Stimulated activated CD8-positive, alpha-beta memory T cell treated with anti-CD3 and anti-CD28 coated beads, Interleukin-4, amount 100 ng/mL, for 48 hours (primary cell): ENCODE data around the gene RYR2.

Experiments used
- DNase-seq: peaks from one replicate; pipeline ENCODE4 v3.0.0-alpha.2; 2020

RYR2 gene

DNA sequence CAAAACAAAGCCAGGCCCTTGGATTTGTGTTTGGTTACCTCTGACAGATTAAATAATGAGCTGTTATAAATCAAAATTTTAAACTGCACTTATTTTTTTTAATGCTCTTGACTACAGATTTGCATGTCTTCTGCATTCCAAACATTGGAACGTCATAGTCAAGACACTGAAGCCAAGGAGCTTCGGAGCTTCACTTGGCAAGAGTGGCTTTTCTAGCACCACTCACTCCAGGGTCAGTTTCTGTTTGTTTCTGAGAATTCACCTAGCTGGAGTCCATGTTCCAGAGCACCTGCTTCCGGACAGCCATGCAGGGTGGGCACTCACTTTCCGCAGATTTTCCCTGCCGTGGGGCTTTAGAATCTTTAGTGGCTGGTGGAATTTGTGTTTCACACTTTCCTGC is 645.8 kb downstream of the RYR2 start:
- no peak for DNase-seq

DNA sequence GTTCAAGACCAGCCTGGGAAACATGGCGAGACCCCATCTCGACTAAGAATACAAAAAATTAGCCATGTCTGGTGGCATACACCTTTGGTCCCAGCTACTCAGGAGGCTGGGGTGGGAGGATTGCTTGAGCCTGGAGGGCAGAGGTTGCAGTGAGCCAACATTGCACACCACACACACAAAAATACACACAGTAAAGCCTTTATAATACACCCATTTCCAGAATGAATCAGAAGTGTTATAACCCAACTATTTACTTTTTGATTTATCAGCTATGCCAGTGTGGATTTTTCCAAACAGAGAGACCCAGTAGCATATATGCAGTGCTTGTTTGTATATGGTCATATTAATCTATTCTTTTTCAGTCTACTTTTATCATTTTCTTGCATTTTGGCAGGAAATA is 648.7 kb downstream of the RYR2 start:
- no peak for DNase-seq

DNA sequence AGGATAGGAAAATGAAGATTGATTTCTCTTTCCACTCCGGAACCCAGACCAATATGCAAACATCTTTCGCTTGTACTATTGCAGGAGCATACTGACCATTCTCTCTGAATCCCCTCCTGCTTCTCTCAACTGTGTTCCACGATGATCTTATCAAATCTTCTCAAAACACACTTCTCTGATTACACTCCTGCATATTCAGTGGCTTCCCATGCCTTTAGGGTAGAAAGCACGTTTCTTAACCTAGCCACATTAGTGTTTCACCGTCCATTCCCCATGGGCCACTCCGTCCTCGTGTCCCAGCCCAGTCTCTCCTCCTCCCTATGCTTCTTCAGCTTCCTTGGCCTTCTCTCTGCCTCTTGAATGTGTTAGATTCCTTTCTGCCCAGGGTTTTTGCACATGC is 650.3 kb downstream of the RYR2 start:
- no peak for DNase-seq

DNA sequence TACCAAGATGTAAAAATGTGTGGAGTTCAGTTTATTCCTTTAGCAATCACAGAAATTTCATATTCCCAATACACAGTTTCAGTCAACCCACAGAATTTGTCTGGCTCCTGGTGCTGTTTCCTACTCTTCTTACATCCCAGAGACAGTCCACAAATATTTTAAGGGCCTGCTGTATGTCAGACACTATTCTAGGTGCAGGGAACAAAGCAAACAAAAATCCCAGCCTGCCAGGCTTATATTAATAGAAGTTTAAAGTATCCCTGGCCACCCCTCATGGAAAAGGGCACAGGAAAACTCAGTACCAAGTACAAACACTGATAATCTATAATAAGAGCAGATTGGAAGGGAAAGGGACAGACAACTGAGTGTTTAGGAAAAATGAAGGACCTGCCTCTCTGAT is 653.9 kb downstream of the RYR2 start:
- no peak for DNase-seq

DNA sequence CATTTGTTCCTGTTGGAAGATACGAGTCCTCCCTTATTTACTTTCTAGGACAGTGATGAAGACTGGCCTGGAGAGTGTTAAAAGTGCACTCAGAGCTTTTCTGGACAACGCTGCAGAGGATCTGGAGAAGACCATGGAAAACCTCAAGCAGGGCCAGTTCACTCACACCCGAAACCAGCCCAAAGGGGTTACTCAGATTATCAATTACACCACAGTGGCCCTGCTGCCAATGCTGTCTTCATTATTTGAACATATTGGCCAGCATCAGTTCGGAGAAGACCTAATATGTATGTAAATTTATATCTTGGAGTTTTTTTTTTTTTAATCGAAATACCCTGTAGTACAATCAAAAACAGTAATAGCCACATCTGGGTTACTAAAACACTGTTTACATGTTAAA is 658.2 kb downstream of the RYR2 start:
- DNase-seq, result no peak

DNA sequence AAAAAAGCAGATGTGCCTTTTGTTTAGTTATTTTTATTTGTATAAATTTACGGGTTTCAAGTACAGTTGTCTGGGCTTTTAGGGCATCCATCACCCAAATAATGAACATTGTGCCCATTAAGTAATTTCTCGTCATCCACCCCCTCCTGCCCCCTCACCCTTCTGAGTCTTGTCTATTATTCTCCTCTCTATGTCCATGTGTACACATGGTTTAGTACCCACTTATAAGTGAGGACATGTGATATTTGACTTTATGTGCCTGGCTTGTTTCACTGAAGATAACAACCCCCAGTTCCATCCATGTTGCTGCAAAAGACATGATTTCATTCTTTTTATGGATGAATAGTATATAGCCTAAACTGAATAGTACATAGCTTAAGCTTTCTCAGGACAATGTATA is 659.5 kb downstream of the RYR2 start:
- DNase-seq, result no peak

DNA sequence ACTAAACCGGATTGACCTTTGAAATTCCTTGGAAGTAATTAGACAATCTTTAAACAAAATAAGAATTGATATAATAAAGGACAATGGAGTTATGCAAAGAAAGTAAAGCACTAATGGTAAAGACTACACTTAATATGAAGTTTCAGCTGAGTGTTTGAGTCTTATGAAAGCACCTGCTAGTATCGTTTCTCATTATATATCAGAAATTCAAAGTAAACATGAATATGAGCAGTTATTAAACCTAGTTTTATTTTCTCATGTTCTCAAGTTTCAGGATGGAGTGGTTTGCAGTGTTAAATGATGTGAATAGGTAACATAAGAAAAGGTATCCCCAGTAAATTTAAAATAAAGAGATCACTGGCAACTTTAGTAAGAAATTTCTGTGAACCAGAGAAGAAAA is 660.2 kb downstream of the RYR2 start:
- no peak for DNase-seq

DNA sequence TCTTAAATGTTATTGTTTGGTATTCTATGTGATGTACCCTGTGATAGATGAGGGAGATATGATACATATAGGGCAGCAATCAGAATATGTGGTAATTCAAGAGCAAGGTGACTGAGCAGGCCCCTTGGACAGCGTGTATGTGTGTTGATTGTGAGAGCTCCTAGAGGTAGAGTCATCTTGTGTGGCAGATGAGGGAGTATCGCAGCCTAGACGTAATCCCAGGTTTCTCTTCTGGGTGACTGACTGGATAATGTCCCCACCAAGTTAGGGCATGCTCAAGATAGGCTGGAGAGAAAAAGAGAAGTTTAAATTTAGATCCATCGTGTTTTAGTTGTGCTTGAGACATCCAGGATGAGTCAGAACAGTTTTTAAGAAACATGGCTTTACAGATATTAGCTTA is 663.5 kb downstream of the RYR2 start:
- DNase-seq, result no peak

DNA sequence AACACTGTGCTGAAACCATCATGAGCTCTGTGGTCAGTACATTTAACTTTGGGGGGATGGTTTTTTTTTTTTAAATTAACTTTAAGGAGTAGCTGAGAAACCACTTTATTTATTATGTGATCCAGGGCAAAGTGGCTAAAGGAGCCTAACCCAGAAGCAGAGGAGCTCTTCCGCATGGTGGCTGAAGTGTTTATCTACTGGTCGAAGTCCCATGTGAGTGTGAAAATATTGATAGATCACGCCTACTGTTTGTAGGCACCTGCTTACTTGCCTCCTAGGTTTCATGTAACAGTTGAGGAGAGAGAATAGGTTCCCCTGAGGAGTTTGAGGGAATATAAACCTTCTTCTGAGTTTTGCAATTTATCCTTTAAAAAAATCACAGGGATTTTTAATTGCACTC is 667.4 kb downstream of the RYR2 start:
- no peak for DNase-seq

DNA sequence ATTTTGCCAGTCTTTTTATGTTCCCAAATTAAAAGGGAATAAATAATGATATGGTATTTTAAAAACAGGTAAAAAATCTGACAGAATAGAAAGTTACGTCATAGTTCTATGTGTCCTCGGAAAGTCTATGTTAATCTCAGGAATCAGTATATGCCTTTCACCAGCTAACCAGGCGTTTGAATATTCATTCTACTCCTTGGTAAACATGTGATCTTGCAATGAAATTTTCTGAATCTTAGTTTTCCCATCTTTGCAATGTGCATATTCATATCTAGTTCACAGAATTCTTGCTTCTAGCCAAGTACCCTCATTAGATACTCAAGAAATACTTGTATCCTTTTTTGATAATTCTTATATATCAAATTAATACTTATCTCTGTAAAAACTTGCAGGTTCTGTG is 669.3 kb downstream of the RYR2 start:
- no peak for DNase-seq

DNA sequence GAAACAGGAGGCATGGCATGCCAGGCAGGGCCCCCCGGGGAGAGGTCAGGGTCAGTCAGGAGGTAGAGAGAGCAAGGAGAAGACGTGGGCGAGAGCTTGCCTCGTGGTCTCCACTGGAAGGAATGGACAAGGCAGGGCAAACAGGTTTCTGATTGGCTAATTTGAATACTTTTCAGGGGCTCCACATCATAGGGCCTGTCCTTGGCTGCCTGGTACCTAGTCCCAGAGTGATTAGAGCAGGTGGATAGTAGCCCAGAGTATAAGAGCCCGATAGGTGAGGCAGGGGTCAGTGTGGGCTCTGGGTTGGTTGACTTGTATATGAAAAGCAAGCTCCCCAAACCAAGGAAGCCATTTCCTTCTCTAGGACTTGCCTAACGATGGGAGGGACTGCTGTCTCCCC is 670.1 kb downstream of the RYR2 start:
- DNase-seq, result no peak

DNA sequence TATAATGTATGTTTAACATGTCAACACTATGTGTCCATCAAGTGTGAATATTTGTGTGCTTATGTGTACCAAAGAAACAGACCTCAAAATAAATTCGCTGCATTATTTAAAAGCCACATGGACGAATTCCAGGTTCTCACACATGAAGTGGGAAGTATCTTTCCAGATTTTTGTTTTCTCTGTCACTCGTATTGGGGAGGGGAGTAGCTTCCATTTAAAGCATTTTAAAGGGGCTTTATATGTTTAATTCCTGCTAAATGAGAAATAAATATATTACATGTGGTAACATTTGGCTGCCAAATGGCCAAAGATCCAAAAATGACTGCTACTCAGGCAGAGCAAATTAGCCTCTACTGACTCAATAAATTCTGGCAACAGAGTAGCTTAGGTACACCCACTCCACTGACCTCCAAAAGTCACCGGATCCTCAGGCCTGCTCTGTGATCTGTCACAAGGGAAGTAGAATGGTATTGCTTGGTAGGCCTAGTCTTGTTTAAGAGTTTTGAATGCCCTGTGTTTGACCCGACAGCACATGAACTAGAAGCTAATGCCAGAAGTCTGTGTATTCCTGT is 670.7 kb downstream of the RYR2 start:
- no peak for DNase-seq

DNA sequence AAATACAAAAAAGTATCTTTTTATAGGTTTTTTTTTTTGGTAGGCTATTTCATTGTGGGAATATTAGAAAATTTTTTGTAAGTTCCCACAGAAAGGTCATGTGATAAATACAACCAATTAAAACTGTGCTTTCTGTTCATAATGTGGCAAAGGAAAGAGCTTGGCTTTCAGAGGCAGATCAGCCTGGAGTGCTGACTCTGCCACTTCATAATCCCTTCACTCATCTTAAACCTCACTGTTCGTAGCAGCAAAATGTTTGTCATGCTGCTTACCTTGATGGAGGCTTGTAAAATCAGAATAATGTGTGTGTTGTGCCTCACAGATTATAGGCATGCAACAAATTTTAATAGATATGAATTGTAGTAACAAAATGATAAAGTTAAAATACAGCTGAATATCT is 671.9 kb downstream of the RYR2 start:
- no peak for DNase-seq

DNA sequence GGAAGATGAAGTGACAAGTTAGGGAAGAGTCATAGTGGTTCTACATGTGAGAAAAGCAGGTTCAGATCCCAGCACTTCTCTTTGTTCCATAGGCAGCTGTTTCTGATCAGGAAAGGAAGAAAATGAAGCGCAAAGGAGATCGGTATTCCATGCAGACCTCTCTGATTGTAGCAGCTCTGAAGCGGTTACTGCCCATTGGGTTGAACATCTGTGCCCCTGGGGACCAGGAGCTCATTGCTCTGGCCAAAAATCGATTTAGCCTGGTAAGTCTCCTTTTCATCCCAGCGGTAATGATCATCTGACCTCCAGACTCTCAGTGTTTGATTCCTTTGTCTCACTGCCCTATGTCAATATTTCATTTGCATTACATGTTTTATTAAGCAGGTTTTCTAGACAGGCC is 675.1 kb downstream of the RYR2 start:
- no peak for DNase-seq

DNA sequence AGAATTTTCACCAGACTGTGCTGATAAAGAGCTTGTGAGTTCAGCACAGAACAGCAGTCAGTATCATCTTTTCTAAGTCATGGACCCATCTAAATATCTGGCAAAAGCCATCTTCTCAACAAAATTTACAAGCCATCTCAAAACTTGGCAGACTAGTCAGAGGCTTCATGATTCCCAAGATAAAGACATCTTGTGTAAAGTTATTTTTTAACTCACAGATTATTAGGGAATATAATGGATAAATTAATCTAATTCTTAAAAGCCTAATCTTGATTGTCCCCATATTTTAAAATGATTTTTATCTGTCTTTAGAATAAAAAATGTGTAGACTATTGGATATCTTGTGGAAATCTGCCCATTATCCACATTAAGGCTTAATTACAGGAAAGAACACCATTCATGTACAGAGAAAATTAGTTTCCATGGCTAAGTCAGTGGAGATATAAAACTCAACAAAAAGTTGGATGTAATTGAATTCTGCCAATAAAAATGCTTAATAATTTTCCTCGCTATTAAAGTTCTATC is 688.9 kb downstream of the RYR2 start:
- DNase-seq, result no peak

DNA sequence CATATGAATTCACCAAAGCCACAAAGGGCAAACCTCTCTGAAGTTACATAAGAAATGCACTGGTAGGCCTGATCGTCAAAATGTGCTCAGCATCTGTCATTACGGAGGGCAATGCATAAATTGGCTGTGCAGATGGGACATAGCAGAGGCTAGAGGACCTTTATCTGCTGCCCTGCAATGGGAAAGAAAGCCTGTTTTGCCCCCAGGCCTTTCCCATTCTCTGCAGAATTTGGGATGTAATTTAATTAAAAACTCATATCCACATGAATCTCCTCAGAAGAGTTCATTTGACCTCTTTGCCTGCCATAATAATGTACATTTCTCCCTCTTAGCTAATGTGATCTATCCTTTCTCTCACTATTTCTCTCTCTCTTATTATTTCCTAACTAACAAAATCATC is 690.7 kb downstream of the RYR2 start:
- DNase-seq, result no peak

DNA sequence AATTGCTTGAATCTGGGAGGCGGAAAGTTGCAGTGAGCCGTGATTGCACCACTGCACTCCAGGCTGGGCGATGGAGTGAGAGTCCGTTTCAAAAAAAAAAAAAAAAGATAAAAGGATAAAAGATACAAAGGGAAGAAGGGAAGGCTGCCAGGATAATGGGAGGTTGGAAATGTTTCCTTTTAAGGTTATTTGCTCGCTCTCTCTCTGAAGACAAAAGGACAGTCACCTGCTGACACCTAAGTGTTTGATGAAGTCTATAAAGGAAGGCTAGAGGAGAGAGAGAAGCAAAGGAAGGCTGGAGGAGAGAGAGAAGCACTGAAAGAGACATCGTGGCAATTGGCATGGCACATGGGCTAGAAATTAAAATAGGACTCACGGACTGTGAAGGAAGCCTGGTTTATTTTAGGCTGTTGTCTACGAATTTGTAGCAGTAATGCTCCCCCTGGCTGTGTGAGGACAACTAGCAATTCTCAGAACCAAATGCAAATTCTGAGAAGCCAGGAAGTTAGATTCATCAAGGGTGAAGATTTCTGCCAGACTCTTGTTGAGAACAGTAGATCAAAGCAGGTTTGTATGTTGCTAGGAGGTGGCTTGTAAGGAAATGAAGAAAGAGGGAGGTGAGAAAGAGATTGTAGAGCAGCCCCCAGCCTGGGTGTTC is 694.5 kb downstream of the RYR2 start:
- no peak for DNase-seq

DNA sequence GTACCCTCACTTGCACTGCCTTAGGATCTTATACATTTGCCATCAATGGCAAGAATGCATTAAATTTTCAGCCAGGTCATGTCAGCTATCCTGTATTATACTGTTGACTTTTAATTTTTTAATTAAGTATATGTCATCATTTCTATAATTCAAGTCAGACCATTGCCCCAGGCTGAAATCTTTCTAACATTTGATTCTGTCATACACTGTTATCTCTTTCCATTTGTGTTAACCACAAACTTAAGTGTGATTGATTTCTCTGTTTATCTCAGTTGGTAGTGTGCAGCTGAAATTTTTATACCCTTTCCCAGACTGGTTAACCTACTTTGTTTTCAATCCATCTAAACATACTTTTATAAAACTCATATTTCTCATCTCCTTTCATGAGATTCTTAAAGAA is 695.5 kb downstream of the RYR2 start:
- DNase-seq, result no peak

DNA sequence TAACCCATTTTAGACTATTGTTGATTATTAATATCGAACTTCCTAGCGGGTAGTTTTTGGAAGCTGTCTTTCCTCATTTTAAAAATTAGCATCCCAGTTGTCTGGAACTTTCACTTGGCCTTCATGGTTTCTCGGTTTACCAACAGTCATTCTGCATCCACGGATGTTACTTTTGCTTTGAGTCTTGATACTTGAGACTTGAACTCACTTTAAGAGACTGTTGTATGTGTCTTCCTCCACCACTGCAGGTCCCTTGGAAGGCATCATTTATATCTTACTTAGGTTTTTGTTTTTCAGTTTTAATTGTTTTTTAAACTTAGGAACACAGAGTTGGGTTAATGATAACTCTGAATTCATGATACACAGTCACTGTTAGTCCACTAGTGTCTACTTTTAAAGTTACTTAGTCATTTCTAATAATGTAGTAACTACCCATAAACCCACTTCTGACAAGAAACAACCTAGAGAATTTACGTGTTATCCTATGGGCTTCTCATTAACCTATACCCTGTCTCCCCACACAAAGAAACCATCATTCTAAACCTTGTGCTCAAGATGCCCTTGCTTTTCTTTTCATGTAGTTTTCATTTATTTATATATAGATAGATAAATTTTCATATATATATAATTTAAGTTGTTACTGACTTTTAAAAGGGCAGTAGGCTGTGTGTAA is 696.1 kb downstream of the RYR2 start:
- no peak for DNase-seq

DNA sequence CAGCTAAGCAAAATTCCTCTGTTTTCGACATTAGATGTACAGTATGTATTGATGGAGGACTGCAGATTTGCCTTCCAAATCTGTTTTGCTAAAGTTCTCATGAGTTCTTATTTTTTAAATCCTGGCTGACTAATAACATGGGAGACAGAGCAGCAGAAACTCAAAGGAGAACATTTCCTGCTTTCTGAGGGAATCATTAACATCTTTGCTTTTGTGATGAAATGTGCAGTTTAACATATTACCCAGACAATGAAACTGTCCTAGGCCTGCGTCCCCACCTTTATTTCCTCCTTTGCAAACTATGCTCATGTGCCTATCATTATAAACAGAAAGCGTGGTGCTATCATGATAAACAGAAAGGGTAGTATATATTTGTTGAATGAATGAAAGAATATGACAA is 698.9 kb downstream of the RYR2 start:
- no peak for DNase-seq

DNA sequence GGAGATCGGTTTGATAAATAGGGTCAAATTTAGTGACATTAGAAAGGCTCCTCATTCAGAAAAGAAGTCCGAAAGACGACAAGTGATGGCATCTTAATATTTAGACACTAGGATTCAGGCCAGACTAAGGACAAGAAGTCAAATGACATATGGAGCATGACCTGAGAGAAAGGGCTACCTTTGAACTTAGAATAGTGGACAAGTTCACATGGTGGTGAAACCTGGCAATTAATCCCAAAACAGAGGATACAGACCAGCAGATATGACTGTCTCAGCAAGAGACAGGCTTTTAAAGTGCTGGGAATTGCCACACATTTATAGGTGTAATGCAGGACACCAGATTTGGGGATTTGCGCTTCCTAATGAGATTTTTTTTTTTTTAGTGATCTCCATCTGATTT is 703.6 kb downstream of the RYR2 start:
- no peak for DNase-seq

DNA sequence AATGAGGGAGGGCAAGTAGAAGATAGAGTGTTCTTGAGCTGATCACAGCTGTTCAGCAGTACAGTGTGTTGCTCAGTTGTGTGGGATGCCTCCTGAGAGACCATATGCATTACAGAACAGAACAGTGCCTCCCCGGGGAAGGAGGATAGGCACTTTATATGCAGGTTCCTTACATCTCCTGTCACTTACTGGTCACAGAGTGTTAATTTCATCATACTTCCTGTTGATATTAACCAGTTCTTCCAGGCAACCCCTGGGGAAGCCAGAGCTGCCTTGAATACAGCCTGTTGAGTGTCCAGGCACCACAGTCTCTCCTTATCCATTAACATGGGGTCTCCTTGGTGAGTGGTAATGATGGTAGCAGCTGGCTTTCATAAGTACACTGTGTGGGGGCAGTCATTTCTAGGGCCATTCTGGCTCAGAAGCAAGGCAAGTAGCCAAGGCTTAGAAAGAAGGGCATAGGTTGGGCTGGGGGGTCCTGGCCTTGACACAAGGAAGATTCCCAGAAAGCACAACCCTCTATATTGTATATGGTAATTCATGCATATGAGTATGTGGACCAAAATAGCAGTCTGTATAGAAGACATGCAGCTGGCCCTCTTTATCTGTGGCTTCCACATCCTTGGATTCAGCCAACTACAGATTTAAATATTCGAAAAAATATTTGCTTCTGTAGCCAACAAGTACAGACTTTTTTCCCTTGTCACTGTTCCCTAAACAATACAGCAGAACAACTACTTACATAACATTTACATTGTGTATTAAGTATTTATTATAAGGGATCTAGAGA is 706.4 kb downstream of the RYR2 start:
- no peak for DNase-seq

DNA sequence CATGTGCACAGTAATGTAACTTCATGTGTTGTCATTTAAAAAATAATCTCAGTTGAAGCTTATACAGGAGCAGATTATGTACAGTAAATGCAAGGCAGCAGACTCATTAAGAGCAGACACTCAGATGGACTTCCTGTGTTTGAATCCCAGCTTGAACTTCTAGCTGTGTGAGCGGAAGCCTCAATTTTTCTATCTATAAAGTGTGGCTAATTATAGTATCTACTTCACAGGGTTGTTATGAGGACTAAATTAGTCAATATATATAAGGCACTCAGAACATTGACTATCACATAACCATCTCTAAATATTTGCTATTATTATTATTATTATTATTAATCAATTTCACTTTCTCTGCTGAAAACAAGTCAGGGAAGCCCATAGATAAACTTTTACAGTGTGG is 707.1 kb downstream of the RYR2 start:
- no peak for DNase-seq

DNA sequence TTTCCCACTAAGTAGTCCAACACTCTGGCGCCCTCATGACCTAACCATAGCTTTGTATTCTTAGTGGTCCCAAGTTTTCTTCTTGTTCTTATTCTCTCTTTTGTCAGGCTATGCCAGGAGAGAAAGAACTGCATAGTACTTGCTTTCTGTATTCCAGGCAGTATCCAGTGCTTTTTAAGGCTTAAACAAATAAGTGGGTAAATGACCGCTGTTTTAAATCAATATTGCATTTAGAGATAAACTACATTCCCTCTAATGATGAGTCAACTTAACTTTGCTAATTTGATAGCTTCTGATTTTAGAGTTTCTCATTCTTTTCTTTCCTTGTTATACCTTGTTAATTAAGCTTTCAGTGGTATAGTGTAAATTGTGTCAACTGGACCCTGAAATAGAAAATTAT is 709.1 kb downstream of the RYR2 start:
- no peak for DNase-seq
